Kidney (tissue), 14 donors: ENCODE results near the gene FOXP2. TPM values are rescaled to one million over a fixed set of nuclear protein-coding genes. Genes with fewer than 3 reads are reported as not detected.
A peak's percentile ranks its signal among the peaks of the same experiment; 100 is the strongest.
"Not testable (repeated sequence)": the region's sequence is repeated elsewhere in the genome, so short reads cannot be mapped to it uniquely, and the experiment has no call there.

Source experiments
- DNase-seq, 5 donors: peaks; one replicate each; pipeline ENCODE4 v3.0.0-alpha.2; 2013 to 2020
- FAIRE-seq: peaks from 2 replicates; lab custom pipeline; 2012; peaks lifted over from hg19 to GRCh38; lab: Jason Lieb, UNC
- H3K27ac ChIP-seq, 2 donors: one replicate each; pipeline ENCODE4 v1.7.0; 2013; ENCODE audit warnings: low read depth in 2 of 2, low read length in 2 of 2, inconsistent platforms in 1 of 2
- H3K27me3 ChIP-seq: one replicate; pipeline ENCODE4 v1.7.1; 2013; ENCODE audit warnings: low read length, inconsistent platforms; ENCODE audit not compliant: control insufficient read depth, insufficient read depth
- H3K36me3 ChIP-seq, 3 donors: one replicate each; pipeline versions ENCODE4 v1.7.0 to v1.7.1; 2013; ENCODE audit warnings: low read length in 3 of 3, control low read depth in 1 of 3, inconsistent platforms in 1 of 3; ENCODE audit not compliant: insufficient read depth in 3 of 3, control insufficient read depth in 2 of 3
- H3K4me1 ChIP-seq, 3 donors: one replicate each; pipeline versions ENCODE4 v1.7.0 to v1.7.1; 2013; ENCODE audit warnings: low read length in 3 of 3, inconsistent platforms in 1 of 3, low read depth in 1 of 3; ENCODE audit not compliant: control insufficient read depth in 2 of 3, insufficient read depth in 2 of 3
- H3K4me3 ChIP-seq, 3 donors: one replicate each; pipeline versions ENCODE4 v1.7.0 to v1.8.1; 2013; ENCODE audit warnings: low read length in 3 of 3, control low read depth in 1 of 3, inconsistent platforms in 1 of 3
- H3K9ac ChIP-seq, 3 donors: one replicate each; pipeline versions ENCODE4 v1.7.0 to v1.7.1; 2013; ENCODE audit warnings: low read length in 3 of 3, control low read depth in 1 of 3, inconsistent platforms in 1 of 3
- H3K9me3 ChIP-seq, 3 donors: one replicate each; pipeline versions ENCODE4 v1.7.0 to v1.7.1; 2013; ENCODE audit warnings: low read length in 3 of 3, control low read depth in 1 of 3, inconsistent platforms in 1 of 3; ENCODE audit not compliant: control insufficient read depth in 2 of 3, insufficient read depth in 1 of 3
- intact Hi-C: fragments of 100-400 bp; cut with DNase I; formaldehyde crosslinking; loops from one replicate; pipeline ENCODE4 v1.11.1; 2022
- polyA plus RNA-seq: library from polyadenylated mRNA; stranded (reverse); fragments of 350-450 nt; fragmentation: Illumina TruSeq; extraction: RNeasy Lipid Tissue Mini Kit (QIAGEN cat#74804); gene quantifications from one replicate; pipeline ENCODE4 v1.2.3, GENCODE V29; 2014; ENCODE audit warnings: low read depth, low replicate concordance; ENCODE audit not compliant: insufficient read depth
- total RNA-seq: library from RNA; stranded (reverse); fragmentation: NEBNext Ultra II Directional; extraction: Animal tissue kit (Norgen Biotek cat#: 25700); gene quantifications from one replicate; pipeline ENCODE4 v1.2.1, GENCODE V29; 2021
- TF ChIP-seq, protein P1 (sequence below): IDR thresholded peaks from 3 replicates; pipeline ENCODE4 v1.5.1; 2012; ENCODE audit warnings: mild to moderate bottlenecking, moderate library complexity, borderline replicate concordance; ENCODE audit not compliant: insufficient read depth; ENCODE audit errors: extremely low read depth
- donor health status: control.
- donor health status: control.
- donor health status: control.
- donor health status: control.
- donor health status: control.
- donor health status: DM: yes; HTN: yes; CAD: no.
- donor health status: Normal renal cell carcinoma (clear cell type).

FOXP2 gene
- total and polyA plus RNA-seq, 2 donors from 2014 or later, result 0.69 to 8.0 TPM

- FAIRE-seq, result no peak
- intact Hi-C loops, result no loop called here
Measured at GRCh38 chr7:114569220-114569619, 154.6 kb downstream of the FOXP2 start.

GRCh38 chr7:114574384-114574783, 159.8 kb downstream of the FOXP2 start:
- peak; percentile 8 for FAIRE-seq
- Histone ChIP-seq H3K36me3 (no peaks in the 10 kb centered on the region), H3K9me3 (no peaks in the 10 kb centered on the region), H3K9ac (no peak overlapping the region), H3K4me3 (no peak overlapping the region), H3K27ac (no peak overlapping the region), H3K4me1 (no peaks in the 10 kb centered on the region), H3K27me3 (no peaks in the 10 kb centered on the region)
- intact Hi-C loops, result no loop called here
- DNase-seq, result no peak
- TF ChIP-seq, protein P1, sequence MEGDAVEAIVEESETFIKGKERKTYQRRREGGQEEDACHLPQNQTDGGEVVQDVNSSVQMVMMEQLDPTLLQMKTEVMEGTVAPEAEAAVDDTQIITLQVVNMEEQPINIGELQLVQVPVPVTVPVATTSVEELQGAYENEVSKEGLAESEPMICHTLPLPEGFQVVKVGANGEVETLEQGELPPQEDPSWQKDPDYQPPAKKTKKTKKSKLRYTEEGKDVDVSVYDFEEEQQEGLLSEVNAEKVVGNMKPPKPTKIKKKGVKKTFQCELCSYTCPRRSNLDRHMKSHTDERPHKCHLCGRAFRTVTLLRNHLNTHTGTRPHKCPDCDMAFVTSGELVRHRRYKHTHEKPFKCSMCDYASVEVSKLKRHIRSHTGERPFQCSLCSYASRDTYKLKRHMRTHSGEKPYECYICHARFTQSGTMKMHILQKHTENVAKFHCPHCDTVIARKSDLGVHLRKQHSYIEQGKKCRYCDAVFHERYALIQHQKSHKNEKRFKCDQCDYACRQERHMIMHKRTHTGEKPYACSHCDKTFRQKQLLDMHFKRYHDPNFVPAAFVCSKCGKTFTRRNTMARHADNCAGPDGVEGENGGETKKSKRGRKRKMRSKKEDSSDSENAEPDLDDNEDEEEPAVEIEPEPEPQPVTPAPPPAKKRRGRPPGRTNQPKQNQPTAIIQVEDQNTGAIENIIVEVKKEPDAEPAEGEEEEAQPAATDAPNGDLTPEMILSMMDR, result no peak

More at GRCh38 chr7:114569220-114569619, 154.6 kb downstream of the FOXP2 start:
- no peak overlapping the region for H3K9ac ChIP-seq
- H3K4me3 ChIP-seq, result no peak overlapping the region
- no peak for DNase-seq
- H3K36me3 ChIP-seq, result no peaks in the 10 kb centered on the region
- no peaks in the 10 kb centered on the region for H3K4me1 ChIP-seq
- H3K27ac ChIP-seq, result no peak overlapping the region
- H3K27me3 ChIP-seq, result no peaks in the 10 kb centered on the region
- no peaks in the 10 kb centered on the region for H3K9me3 ChIP-seq
- TF ChIP-seq, protein P1, result no peak

- H3K9ac ChIP-seq, result no peak overlapping the region
- H3K27ac ChIP-seq, result no peak overlapping the region
- no peak overlapping the region for H3K4me3 ChIP-seq
- intact Hi-C loops, result no loop called here
- H3K9me3 ChIP-seq, result no peaks in the 10 kb centered on the region
- no peaks in the 10 kb centered on the region for H3K4me1 ChIP-seq
- DNase-seq, result no peak
- TF ChIP-seq, protein P1, result no peak
- FAIRE-seq, result no peak
- H3K36me3 ChIP-seq, result no peaks in the 10 kb centered on the region
- no peaks in the 10 kb centered on the region for H3K27me3 ChIP-seq
Measured at GRCh38 chr7:114575098-114575497, 160.5 kb downstream of the FOXP2 start.

DNA sequence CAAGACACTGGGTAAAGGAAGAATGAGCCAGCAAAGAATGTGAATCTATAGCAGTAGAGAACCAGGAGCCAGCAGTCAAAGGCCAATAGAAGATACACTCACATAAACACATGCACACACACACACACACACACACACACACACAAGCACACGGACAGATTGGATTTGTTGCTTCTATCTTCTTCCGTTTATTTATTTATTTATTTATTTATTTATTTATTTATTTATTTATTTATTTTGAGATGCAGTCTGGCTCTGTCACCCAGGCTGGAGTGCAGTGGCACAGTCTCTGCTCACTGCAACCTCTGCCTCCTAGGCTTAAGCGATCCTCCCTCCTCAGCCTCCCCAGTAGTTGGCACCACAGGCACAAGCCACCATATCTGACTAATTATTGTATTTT, 166.3 kb downstream of the FOXP2 start:
- H3K4me3 ChIP-seq, H3K27ac ChIP-seq, intact Hi-C loops, H3K9ac ChIP-seq, H3K4me1 ChIP-seq, DNase-seq, FAIRE-seq, H3K9me3 ChIP-seq, H3K36me3 ChIP-seq, H3K27me3 ChIP-seq: not testable (repeated sequence)
